GM18526 (cell line): ENCODE results near the gene RBM14.

Experiments
- POLR2A ChIP-seq: IDR thresholded peaks from 3 replicates; pipeline ENCODE4 v1.6.1; 2011; ENCODE audit not compliant: insufficient read length; ENCODE audit errors: extremely low read depth

Gene RBM14

GRCh38 chr11:66616379-66617154 is at the start of gene RBM14:
RBM14 (plus strand) TSS chr11:66616630; CDS start chr11:66616721, 91 bp downstream.
- TF ChIP-seq POLR2A: peak; percentile 99

DNA sequence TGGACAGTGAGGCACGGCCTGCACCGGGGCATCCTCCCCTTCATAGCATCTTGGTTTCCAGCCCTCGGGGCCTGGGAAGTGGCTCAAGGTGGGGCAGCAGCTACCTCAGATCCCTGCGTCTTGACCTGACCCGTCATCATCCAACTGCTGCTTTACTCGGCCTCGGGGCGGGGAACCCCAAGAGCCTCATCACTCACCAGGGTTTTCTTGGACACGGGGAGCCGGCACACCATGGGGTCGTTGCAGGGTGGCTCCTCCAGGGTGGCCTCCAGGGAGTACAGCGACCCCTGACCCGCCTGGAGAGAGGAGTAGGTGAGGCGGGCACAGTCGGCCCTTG is 48.7 kb upstream of the RBM14 start:
- no peak for TF ChIP-seq POLR2A

DNA sequence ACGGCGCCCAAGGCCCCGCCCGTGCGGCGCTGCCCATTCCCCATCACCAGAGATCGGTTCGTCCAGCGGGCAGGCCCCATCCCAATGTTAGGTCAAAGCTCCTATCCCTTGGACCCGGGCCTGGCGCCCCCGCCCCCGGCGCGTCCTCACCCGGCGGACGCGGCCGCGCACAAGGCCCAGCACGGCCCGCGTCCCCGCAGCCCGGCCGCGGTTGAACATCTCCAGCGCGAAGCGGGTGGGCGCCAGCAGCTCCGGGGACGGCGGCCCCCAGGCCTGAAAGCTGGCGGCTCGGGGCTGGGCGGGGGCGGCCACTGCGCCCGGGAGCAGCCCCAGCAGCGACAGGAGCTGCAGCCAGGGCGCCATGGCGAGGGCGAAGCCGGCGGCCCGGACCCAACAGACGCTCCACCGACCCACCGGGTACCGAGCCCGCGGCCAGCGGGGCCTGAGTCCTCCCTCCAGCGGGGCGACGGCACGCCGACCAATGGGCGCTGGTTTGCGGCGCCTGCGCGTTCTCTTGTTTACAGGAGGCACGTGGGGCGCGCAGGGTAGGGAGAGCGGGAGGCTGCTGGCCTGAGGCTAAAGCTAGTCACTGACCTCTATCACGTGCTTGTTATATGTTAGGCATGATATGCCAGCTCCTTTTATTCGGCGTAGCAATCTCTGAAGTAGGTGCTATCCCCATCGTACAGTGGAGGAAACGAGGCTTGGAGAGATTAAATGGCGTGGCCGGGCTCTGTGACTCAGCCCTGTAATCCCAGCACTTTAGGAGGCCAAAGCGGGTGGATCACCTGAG is 48.1 kb upstream of the RBM14 start, which contains the start of gene CTSF:
CTSF (minus strand) TSS at position 483 of the 793 bp plus-strand sequence; CDS start at position 363, 120 bp downstream.
- TF ChIP-seq POLR2A: no peak

DNA sequence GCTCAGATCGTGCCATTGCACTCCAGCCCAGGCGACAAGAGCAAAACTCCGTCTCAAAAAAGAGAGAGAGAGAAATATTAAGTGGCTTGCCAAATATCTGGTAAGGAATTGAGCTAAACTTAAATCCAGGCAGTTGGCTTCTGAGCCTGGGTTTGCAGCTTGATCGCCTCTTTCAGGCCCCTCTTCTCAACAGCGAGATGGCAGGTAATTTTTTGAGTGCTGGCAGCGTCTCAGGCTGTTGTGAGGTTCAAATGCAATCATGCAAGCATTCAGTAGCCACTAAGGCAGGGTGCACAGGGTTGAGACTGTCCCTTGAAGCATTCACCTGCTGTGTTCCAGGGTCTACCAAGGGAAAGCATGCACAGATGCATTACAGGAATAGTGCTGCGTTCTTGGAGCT is 47.4 kb upstream of the RBM14 start:
- TF ChIP-seq POLR2A: no peak

GRCh38 chr11:66570079-66570849 is 46.2 kb upstream of the RBM14 start:
- TF ChIP-seq POLR2A: no peak

DNA sequence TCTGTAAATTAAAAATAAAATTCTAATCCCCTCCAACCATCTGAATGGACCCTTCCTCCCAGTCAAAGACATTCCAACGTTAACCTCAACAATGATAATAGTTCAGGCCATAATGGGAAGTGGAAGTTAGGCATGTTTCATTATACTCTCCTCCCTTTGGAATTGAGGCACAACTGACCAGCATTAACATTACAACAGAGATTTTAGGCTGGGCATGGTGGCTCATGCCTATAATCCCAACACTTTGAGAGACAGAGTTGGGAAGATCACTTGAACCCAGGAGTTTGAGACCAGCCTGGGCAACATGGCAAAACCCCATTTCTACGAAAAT is 45.6 kb upstream of the RBM14 start:
- TF ChIP-seq POLR2A: no peak

- TF ChIP-seq POLR2A: no peak
These were observed 37.3 kb upstream of the RBM14 start for GRCh38 chr11:66579017-66579606.

DNA sequence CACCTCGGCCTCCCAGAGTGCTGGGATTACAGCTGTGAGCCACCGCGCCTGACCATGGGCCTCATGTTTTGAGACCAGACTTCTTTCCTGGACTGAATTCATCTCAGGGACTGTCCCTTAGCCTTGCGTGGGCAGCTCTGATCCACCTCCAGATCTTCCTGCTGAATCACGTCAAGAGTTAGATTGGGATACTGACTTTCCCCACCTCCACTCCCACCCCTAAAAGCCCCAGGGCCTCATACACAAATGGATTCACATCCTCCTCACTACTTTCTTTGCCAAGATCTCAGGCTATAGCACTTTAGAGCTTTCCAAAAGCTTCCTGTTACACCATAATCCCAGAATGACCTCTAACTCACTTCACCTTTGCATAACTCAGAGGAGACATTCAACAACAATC is 35.6 kb upstream of the RBM14 start:
- no peak for TF ChIP-seq POLR2A

GRCh38 chr11:66581261-66581660 is 35.2 kb upstream of the RBM14 start:
- no peak for TF ChIP-seq POLR2A

GRCh38 chr11:66586136-66586535 is 30.3 kb upstream of the RBM14 start:
- no peak for TF ChIP-seq POLR2A

GRCh38 chr11:66589996-66590675 is 26.3 kb upstream of the RBM14 start:
- TF ChIP-seq POLR2A: no peak

GRCh38 chr11:66591175-66591574 is 25.3 kb upstream of the RBM14 start:
- no peak for TF ChIP-seq POLR2A

- TF ChIP-seq POLR2A: peak; percentile 98
These were observed 23.8 kb upstream of the RBM14 start, which contains the start of the genes CCDC87 and CCS for GRCh38 chr11:66592457-66593302. CCDC87 (minus strand) TSS chr11:66593063; CDS start chr11:66593015, 48 bp downstream. CCS (plus strand) TSS chr11:66593185; CDS start chr11:66593262, 77 bp downstream.

DNA sequence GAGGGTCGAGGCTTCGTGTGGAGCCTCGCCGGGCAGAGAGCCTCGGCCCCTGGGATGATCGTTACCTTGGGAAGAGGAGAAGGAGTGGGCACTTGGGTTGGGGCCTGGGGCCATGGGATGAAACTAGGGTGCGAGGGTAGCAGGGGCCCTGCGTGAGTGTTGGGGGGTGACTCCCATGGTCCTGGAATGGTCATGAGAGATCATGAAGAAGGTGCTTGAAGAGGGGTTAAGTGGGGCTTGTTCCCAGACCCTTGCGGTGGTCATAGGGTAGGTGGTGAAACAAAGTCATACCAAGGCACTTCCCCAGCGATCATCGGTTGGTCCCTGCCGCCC is 23.2 kb upstream of the RBM14 start:
- no peak for TF ChIP-seq POLR2A
